NCI-H1436 (cell line): ENCODE data around the gene GNB1L.

Experiments
- DNase-seq: peaks from one replicate; lab custom pipeline; 2025; lab: John Stamatoyannopoulos, UW

Gene GNB1L

GRCh38 chr22:19863571-19863970 lies 8.9 kb upstream of the GNB1L start:
- DNase-seq: no peak

GRCh38 chr22:19862619-19863246 lies 8.1 kb upstream of the GNB1L start:
- no peak for DNase-seq

- DNase-seq: no peak
Measured at GRCh38 chr22:19859861-19860510, 5.3 kb upstream of the GNB1L start.

GRCh38 chr22:19857382-19857781 lies 2.7 kb upstream of the GNB1L start:
- no peak for DNase-seq

GRCh38 chr22:19855504-19856409 lies 1.1 kb upstream of the GNB1L start:
- DNase-seq: peak; percentile 57

- DNase-seq: no peak
Measured at GRCh38 chr22:19853879-19854777, 546 bp downstream of the GNB1L start.

GRCh38 chr22:19853058-19853878 lies 1.4 kb downstream of the GNB1L start:
- DNase-seq: no peak

- DNase-seq: no peak
Measured at GRCh38 chr22:19852177-19852781, 2.4 kb downstream of the GNB1L start.

GRCh38 chr22:19851291-19852176 lies 3.1 kb downstream of the GNB1L start:
- no peak for DNase-seq

- DNase-seq: no peak
Measured at GRCh38 chr22:19850763-19851109, 3.9 kb downstream of the GNB1L start.

GRCh38 chr22:19849835-19850762 lies 4.6 kb downstream of the GNB1L start:
- DNase-seq: no peak

GRCh38 chr22:19848298-19849224 lies 6.1 kb downstream of the GNB1L start:
- DNase-seq: no peak

- DNase-seq: no peak
Measured at GRCh38 chr22:19847345-19847632, 7.4 kb downstream of the GNB1L start.

- no peak for DNase-seq
Measured at GRCh38 chr22:19846620-19847344, 7.9 kb downstream of the GNB1L start.

GRCh38 chr22:19845054-19845722 lies 9.5 kb downstream of the GNB1L start:
- DNase-seq: no peak

GRCh38 chr22:19844377-19845053 lies 10.2 kb downstream of the GNB1L start:
- DNase-seq: no peak
